Measurements from ENCODE around the gene MROH8.

DNA sequence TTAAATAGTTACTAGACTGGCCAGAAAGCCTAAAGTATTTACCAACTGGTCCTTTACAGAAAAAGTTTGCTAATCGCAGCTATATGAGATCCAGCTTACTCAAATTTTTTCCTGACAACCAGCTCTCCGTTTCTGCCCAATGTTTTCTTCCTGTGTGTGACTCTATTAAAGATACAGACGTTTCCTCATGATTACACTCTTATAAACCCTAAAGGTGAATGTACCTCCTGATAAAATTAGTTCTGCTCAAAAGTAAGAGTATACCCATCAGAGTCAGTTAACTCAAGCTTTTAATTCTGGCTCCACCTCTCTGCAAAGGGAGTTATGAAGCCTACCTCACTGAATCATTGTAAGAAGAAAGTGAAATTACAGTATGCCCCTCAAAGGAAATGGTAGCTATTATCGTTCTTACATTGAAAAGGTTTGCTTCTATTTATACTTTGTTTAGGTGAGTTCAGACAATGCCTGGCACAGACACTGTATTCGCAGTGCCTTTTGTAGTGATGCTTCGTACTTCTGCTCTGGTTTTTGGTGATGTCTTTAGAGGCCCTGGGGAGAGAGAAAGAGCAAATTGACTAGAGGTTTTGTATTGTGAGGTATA, 10.2 kb upstream of the MROH8 start:
- TF ChIP-seq, protein P1, sequence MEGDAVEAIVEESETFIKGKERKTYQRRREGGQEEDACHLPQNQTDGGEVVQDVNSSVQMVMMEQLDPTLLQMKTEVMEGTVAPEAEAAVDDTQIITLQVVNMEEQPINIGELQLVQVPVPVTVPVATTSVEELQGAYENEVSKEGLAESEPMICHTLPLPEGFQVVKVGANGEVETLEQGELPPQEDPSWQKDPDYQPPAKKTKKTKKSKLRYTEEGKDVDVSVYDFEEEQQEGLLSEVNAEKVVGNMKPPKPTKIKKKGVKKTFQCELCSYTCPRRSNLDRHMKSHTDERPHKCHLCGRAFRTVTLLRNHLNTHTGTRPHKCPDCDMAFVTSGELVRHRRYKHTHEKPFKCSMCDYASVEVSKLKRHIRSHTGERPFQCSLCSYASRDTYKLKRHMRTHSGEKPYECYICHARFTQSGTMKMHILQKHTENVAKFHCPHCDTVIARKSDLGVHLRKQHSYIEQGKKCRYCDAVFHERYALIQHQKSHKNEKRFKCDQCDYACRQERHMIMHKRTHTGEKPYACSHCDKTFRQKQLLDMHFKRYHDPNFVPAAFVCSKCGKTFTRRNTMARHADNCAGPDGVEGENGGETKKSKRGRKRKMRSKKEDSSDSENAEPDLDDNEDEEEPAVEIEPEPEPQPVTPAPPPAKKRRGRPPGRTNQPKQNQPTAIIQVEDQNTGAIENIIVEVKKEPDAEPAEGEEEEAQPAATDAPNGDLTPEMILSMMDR (IDR thresholded peaks at IDR 0.05), result no peak
- no peak for TF ChIP-seq POLR2A (IDR thresholded peaks at IDR 0.05)
